ENCODE results near the gene MOB3B.

Gene MOB3B

GRCh38 chr9:27473111-27473529, 56.5 kb downstream of the MOB3B start:
- H3K27me3 ChIP-seq (replicated peaks), result no peaks in the 10 kb centered on the region
- in situ Hi-C loops (cut with HindIII; ENCODE audit: low pct_ligation_motif_present, low sequenced_read_pairs), result no loop called here
- no peak overlapping the region for H3K4me3 ChIP-seq (ENCODE audit: low read depth, low read length)
- H3K27ac ChIP-seq, result no peak overlapping the region
- H3K36me3 ChIP-seq (replicated peaks), result no peaks in the 10 kb centered on the region
- peak; percentile 12 for DNase-seq
- TF ChIP-seq CTCF (IDR thresholded peaks at IDR 0.05; ENCODE audit: low read depth, low read length, missing control alignments), result no peak

- in situ Hi-C loops (cut with HindIII; ENCODE audit: low pct_ligation_motif_present, low sequenced_read_pairs), result no loop called here
- no peak for DNase-seq
- no peak for TF ChIP-seq CTCF (IDR thresholded peaks at IDR 0.05; ENCODE audit: low read depth, low read length, missing control alignments)
Measured at GRCh38 chr9:27472195-27472594, 57.4 kb downstream of the MOB3B start.

GRCh38 chr9:27471789-27472188, 57.8 kb downstream of the MOB3B start:
- no peak overlapping the region for H3K4me3 ChIP-seq (ENCODE audit: low read depth, low read length)
- H3K27ac ChIP-seq, result no peak overlapping the region
- H3K36me3 ChIP-seq (replicated peaks), result no peaks in the 10 kb centered on the region
- in situ Hi-C loops (cut with HindIII; ENCODE audit: low pct_ligation_motif_present, low sequenced_read_pairs), result no loop called here
- H3K27me3 ChIP-seq (replicated peaks), result no peaks in the 10 kb centered on the region
- TF ChIP-seq CTCF (IDR thresholded peaks at IDR 0.05; ENCODE audit: low read depth, low read length, missing control alignments), result no peak
- no peak for DNase-seq

More at GRCh38 chr9:27472195-27472594, 57.4 kb downstream of the MOB3B start:
- no peaks in the 10 kb centered on the region for H3K36me3 ChIP-seq (replicated peaks)
- no peaks in the 10 kb centered on the region for H3K27me3 ChIP-seq (replicated peaks)
- no peak overlapping the region for H3K4me3 ChIP-seq (ENCODE audit: low read depth, low read length)
- H3K27ac ChIP-seq, result no peak overlapping the region

GRCh38 chr9:27471366-27471765, 58.2 kb downstream of the MOB3B start:
- TF ChIP-seq CTCF (IDR thresholded peaks at IDR 0.05; ENCODE audit: low read depth, low read length, missing control alignments), result no peak
- in situ Hi-C loops (cut with HindIII; ENCODE audit: low pct_ligation_motif_present, low sequenced_read_pairs), result no loop called here
- Histone ChIP-seq H3K27me3 (replicated peaks) (no peaks in the 10 kb centered on the region), H3K4me3 (ENCODE audit: low read depth, low read length) (no peak overlapping the region), H3K27ac (no peak overlapping the region), H3K36me3 (replicated peaks) (no peaks in the 10 kb centered on the region)
- no peak for DNase-seq

- Histone ChIP-seq H3K36me3 (replicated peaks) (no peaks in the 10 kb centered on the region), H3K27me3 (replicated peaks) (no peaks in the 10 kb centered on the region), H3K27ac (no peak overlapping the region), H3K4me3 (ENCODE audit: low read depth, low read length) (no peak overlapping the region)
- DNase-seq, result no peak
- TF ChIP-seq CTCF (IDR thresholded peaks at IDR 0.05; ENCODE audit: low read depth, low read length, missing control alignments), result no peak
- in situ Hi-C loops (cut with HindIII; ENCODE audit: low pct_ligation_motif_present, low sequenced_read_pairs), result no loop called here
Measured at GRCh38 chr9:27470291-27470856, 59.2 kb downstream of the MOB3B start.

GRCh38 chr9:27469550-27469949, 60.1 kb downstream of the MOB3B start:
- TF ChIP-seq CTCF (IDR thresholded peaks at IDR 0.05; ENCODE audit: low read depth, low read length, missing control alignments), result no peak
- in situ Hi-C loops (cut with HindIII; ENCODE audit: low pct_ligation_motif_present, low sequenced_read_pairs), result no loop called here
- Histone ChIP-seq H3K4me3 (ENCODE audit: low read depth, low read length) (no peak overlapping the region), H3K27ac (no peak overlapping the region), H3K27me3 (replicated peaks) (no peaks in the 10 kb centered on the region), H3K36me3 (replicated peaks) (no peaks in the 10 kb centered on the region)
- DNase-seq, result no peak

Data from brain microvascular endothelial cell (primary cell).